SK-N-SH (cell line): Measurements from ENCODE around the gene RAB24. TPM values are rescaled to one million over a fixed set of nuclear protein-coding genes. Genes with fewer than 3 reads are reported as not detected.

ENCODE experiments used
- CTCF ChIA-PET: fragments of 300-600, 350-600 bp; formaldehyde crosslinking; extraction: SDS; loops from one replicate; lab custom pipeline; 2021; lab: Yijun Ruan, JAX
- POLR2A ChIA-PET: fragments of 350-600 bp; sonication (Branson Sonifier 250); formaldehyde crosslinking; extraction: SDS; loops from one replicate; lab custom pipeline; 2020; ENCODE audit warnings: antibody characterized with exemption, inconsistent platforms; lab: Yijun Ruan, JAX
- DNase-seq: peaks from one replicate; pipeline ENCODE4 v3.0.0; 2012
- H2AFZ ChIP-seq: fragments of 200-600 bp; sonication (generic); 2 replicates; pipeline ENCODE4 v1.8.1; 2016; ENCODE audit warnings: antibody characterized with exemption, mild to moderate bottlenecking, low read depth
- H3F3A ChIP-seq: fragments of 200-600 bp; sonication (generic); replicated peaks from 2 replicates; pipeline ENCODE3; 2016; ENCODE audit warnings: antibody characterized with exemption, mild to moderate bottlenecking; ENCODE audit not compliant: insufficient read depth
- H3K27ac ChIP-seq, 2 experiments: fragments of 200-500 bp in 1 of 2; fragments of 200-600 bp in 1 of 2; sonication (Bioruptor generic) in 1 of 2; sonication (generic), shearing (Covaris generic) in 1 of 2; 2 replicates each; pipeline versions ENCODE4 v1.5.1 to v1.6.1; 2014 to 2016; ENCODE audit warnings: low read depth in 2 of 2, inconsistent platforms in 1 of 2, low read length in 1 of 2, mild to moderate bottlenecking in 1 of 2, mixed read lengths in 1 of 2
- H3K27me3 ChIP-seq: fragments of 200-600 bp; sonication (generic), shearing (Covaris generic); 2 replicates; pipeline ENCODE4 v1.6.1; 2016; ENCODE audit warnings: mixed run types; ENCODE audit not compliant: insufficient read depth
- H3K36me3 ChIP-seq, 2 experiments: fragments of 200-500 bp in 1 of 2; fragments of 200-600 bp in 1 of 2; sonication (Bioruptor generic) in 1 of 2; sonication (generic) in 1 of 2; replicated peaks in 1 of 2; 2 replicates each; pipeline versions ENCODE3 to v1.5.1; 2014 to 2016; ENCODE audit warnings: low read length in 1 of 2, mild to moderate bottlenecking in 1 of 2; ENCODE audit not compliant: insufficient read depth in 2 of 2, control insufficient read depth in 1 of 2
- H3K4me1 ChIP-seq, 2 experiments: fragments of 200-500 bp in 1 of 2; fragments of 200-600 bp in 1 of 2; sonication (Bioruptor generic) in 1 of 2; sonication (generic), shearing (Covaris generic) in 1 of 2; 2 replicates each; pipeline versions ENCODE4 v1.5.1 to v1.6.1; 2014 to 2016; ENCODE audit warnings: low read depth in 1 of 2, low read length in 1 of 2, mixed run types in 1 of 2; ENCODE audit not compliant: insufficient read depth in 2 of 2, control insufficient read depth in 1 of 2
- H3K4me2 ChIP-seq: fragments of 200-600 bp; sonication (generic), shearing (Covaris generic); 2 replicates; pipeline ENCODE4 v1.6.1; 2017; ENCODE audit warnings: mixed run types
- H3K4me3 ChIP-seq, 2 experiments: fragments of 200-500 bp in 1 of 2; fragments of 200-600 bp in 1 of 2; sonication (Bioruptor generic) in 1 of 2; sonication (generic), shearing (Covaris generic) in 1 of 2; 2 replicates each; pipeline versions ENCODE4 v1.5.1 to v1.8.1; 2014 to 2016; ENCODE audit warnings: low read depth in 2 of 2, inconsistent platforms in 1 of 2, low read length in 1 of 2, mild to moderate bottlenecking in 1 of 2, mixed read lengths in 1 of 2, moderate library complexity in 1 of 2
- H3K79me2 ChIP-seq: fragments of 200-600 bp; sonication (generic); 2 replicates; pipeline ENCODE4 v1.8.1; 2017; ENCODE audit warnings: mild to moderate bottlenecking; ENCODE audit not compliant: insufficient read depth
- H3K9ac ChIP-seq: fragments of 200-600 bp; sonication (generic); 2 replicates; pipeline ENCODE4 v1.6.1; 2017; ENCODE audit warnings: mixed run types
- H3K9me2 ChIP-seq: fragments of 200-600 bp; sonication (generic); 2 replicates; pipeline ENCODE4 v1.6.1; 2017; ENCODE audit warnings: mixed run types
- H3K9me3 ChIP-seq: fragments of 200-600 bp; sonication (generic); 2 replicates; pipeline ENCODE4 v1.6.1; 2017; ENCODE audit warnings: mixed run types, mild to moderate bottlenecking, moderate library complexity
- H4K20me1 ChIP-seq: fragments of 200-600 bp; sonication (generic); 2 replicates; pipeline ENCODE4 v1.6.1; 2017; ENCODE audit warnings: mild to moderate bottlenecking, mixed run types; ENCODE audit not compliant: insufficient read depth
- CHD2 ChIP-seq: fragments of 150-350 bp; IDR thresholded peaks from 2 replicates; pipeline ENCODE4 v1.6.1; 2018; ENCODE audit warnings: low read length; ENCODE audit not compliant: partially characterized antibody
- CTCF ChIP-seq: fragments of 200-600 bp; sonication (generic); IDR thresholded peaks from 2 replicates; pipeline ENCODE4 v1.6.1; 2017; ENCODE audit warnings: antibody characterized with exemption, mild to moderate bottlenecking, moderate library complexity
- ELF1 ChIP-seq: IDR thresholded peaks from 2 replicates; pipeline ENCODE4 v1.4.0; 2012
- EP300 ChIP-seq, 2 experiments: IDR thresholded peaks; 2 replicates each; pipeline versions ENCODE4 v1.4.0 to v1.6.1; 2012; ENCODE audit warnings: borderline replicate concordance in 1 of 2, low read depth in 1 of 2, low read length in 1 of 2
- EZH2phosphoT487 ChIP-seq: fragments of 200-600 bp; sonication (generic); IDR thresholded peaks from 2 replicates; pipeline ENCODE4 v1.6.1; 2017; ENCODE audit warnings: low read depth, mixed run types, mild to moderate bottlenecking, antibody characterized with exemption, moderate library complexity, borderline replicate concordance
- FOXJ3 ChIP-seq: sonication (generic); formaldehyde crosslinking; IDR thresholded peaks from 2 replicates; pipeline ENCODE4 v1.5.1; 2020; ENCODE audit warnings: mild to moderate bottlenecking, missing genetic modification reagents
- FOXM1 ChIP-seq: IDR thresholded peaks from 2 replicates; pipeline ENCODE4 v1.4.0; 2012; ENCODE audit warnings: low read depth, mild to moderate bottlenecking
- GABPA ChIP-seq: IDR thresholded peaks from 2 replicates; pipeline ENCODE4 v1.4.0; 2012; ENCODE audit warnings: low read depth, mild to moderate bottlenecking
- GATA2 ChIP-seq: sonication (generic); formaldehyde crosslinking; IDR thresholded peaks from 2 replicates; pipeline ENCODE4 v1.5.0; 2020; ENCODE audit warnings: mild to moderate bottlenecking, missing genetic modification reagents
- IRF3 ChIP-seq: fragments of 150-350 bp; IDR thresholded peaks from 2 replicates; pipeline ENCODE4 v1.6.1; 2016; ENCODE audit warnings: mild to moderate bottlenecking, low read depth, low read length
- MAX ChIP-seq: IDR thresholded peaks from 2 replicates; pipeline ENCODE4 v1.4.0; 2012; ENCODE audit warnings: low read depth
- MXI1 ChIP-seq: IDR thresholded peaks from 2 replicates; pipeline ENCODE4 v1.6.1; 2012; ENCODE audit warnings: mild to moderate bottlenecking, low read depth, low read length, improper control_type of control experiment
- RAD21 ChIP-seq: IDR thresholded peaks from 2 replicates; pipeline ENCODE4 v1.6.1; 2012; ENCODE audit warnings: mild to moderate bottlenecking, low read length
- RCOR1 ChIP-seq: fragments of 150-350 bp; IDR thresholded peaks from 2 replicates; pipeline ENCODE4 v1.6.1; 2017; ENCODE audit warnings: antibody characterized with exemption, low read length
- REST ChIP-seq: IDR thresholded peaks from 2 replicates; pipeline ENCODE4 v1.6.1; 2012; ENCODE audit warnings: mild to moderate bottlenecking, low read depth, low read length, moderate library complexity
- RFX5 ChIP-seq: IDR thresholded peaks from 2 replicates; pipeline ENCODE4 v1.6.1; 2012; ENCODE audit warnings: mild to moderate bottlenecking, improper control_type of control experiment, low read length
- SIN3A ChIP-seq: IDR thresholded peaks from 2 replicates; pipeline ENCODE4 v1.6.1; 2012; ENCODE audit warnings: low read depth, mild to moderate bottlenecking, low read length, moderate library complexity, borderline replicate concordance
- USF2 ChIP-seq: fragments of 150-350 bp; IDR thresholded peaks from 2 replicates; pipeline ENCODE4 v1.6.1; 2017; ENCODE audit warnings: antibody characterized with exemption, low read length, low read depth, borderline replicate concordance
- YY1 ChIP-seq: IDR thresholded peaks from 2 replicates; pipeline ENCODE4 v1.4.0; 2012; ENCODE audit warnings: low read depth, mild to moderate bottlenecking
- ZBTB33 ChIP-seq: IDR thresholded peaks from 2 replicates; pipeline ENCODE4 v1.4.0; 2012; ENCODE audit warnings: low read depth, borderline replicate concordance
- WGBS: methylation state at CpG from one replicate; pipeline ENCODE4 v1.1.6; 2017; ENCODE audit warnings: low lambda C conversion rate; 5-methylcytosine and 5-hydroxymethylcytosine counted together
- polyA plus RNA-seq, 3 experiments: library from polyadenylated mRNA; depleted of rRNA; stranded (reverse); fragments of >200 nt; gene quantifications; 2 replicates each; pipeline ENCODE4 v1.2.3, GENCODE V29; 2012

Gene RAB24
- polyA plus RNA-seq, 1 of the 3 experiments (the other 2 are of a cell fraction): 101 TPM

GRCh38 chr5:177253252-177253651 is 50.3 kb downstream of the RAB24 start:
- no peak for DNase-seq
- Histone ChIP-seq H3K4me2 (no peak overlapping the region), H3K4me1 (no peaks in the 10 kb centered on the region), H3K36me3 (peaks cover 38 to 50% of the 10 kb centered on the region in 2 experiments), H2AFZ (no peak overlapping the region), H3K4me3 (no peak overlapping the region), H3K27me3 (no peaks in the 10 kb centered on the region), H3K9ac (no peak overlapping the region), H3K9me3 (no peaks in the 10 kb centered on the region), H3K79me2 (no peaks in the 10 kb centered on the region), H3K9me2 (no peaks in the 10 kb centered on the region), H3K27ac (no peak overlapping the region), H3F3A (no peaks in the 10 kb centered on the region), H4K20me1 (no peaks in the 10 kb centered on the region)
- POLR2A ChIA-PET: no interaction called here
- TF ChIP-seq EZH2phosphoT487 (no peak), IRF3 (no peak), RFX5 (no peak), SIN3A (no peak), FOXM1 (no peak), MXI1 (no peak), ELF1 (no peak), FOXJ3 (CRISPR knock-in tag) (no peak), REST (no peak), GATA2 (CRISPR knock-in tag) (no peak), ZBTB33 (no peak), EP300 (IDR thresholded peaks at IDR 0.05; ENCODE audit: borderline replicate concordance in 1 of 2, low read depth in 1 of 2, low read length in 1 of 2) (no peak), CHD2 (no peak), RAD21 (no peak), MAX (no peak), USF2 (no peak), GABPA (no peak), CTCF (no peak), YY1 (no peak), RCOR1 (no peak)
- CTCF ChIA-PET: no interaction called here
- 94% methylated on average over 1 of the region's 1 CpG for WGBS
